Measurements from ENCODE around the gene MAMLD1. TPM values are rescaled to one million over a fixed set of nuclear protein-coding genes. Genes with fewer than 3 reads are reported as not detected.

The MAMLD1 gene
- total and polyA plus RNA-seq, 2 of the 8 experiments (the other 6 are each of a cell fraction or from before 2014, with no cell fraction given): 0.09 to 0.26 TPM

- no peak overlapping the region for H3K27ac ChIP-seq (ENCODE audit: low read depth, low read length)
- no peak overlapping the region for H2BK120ac ChIP-seq (replicated peaks; ENCODE audit: low read depth, low read length)
- H4K20me1 ChIP-seq (replicated peaks in 1 of 2; ENCODE audit: control insufficient read depth in 1 of 2, insufficient read depth in 2 of 2, low read length in 2 of 2): no peaks in the 10 kb centered on the region
- DNase-seq (ENCODE audit: low read depth in 1 of 2, low spot score in 2 of 2) (no peak), FAIRE-seq (no peak)
- H3K27me3 ChIP-seq (replicated peaks in 1 of 4; ENCODE audit: control insufficient read depth in 3 of 4, extremely low read depth in 1 of 4, insufficient read depth in 3 of 4, low read length in 3 of 4): no peaks in the 10 kb centered on the region
- no peak overlapping the region for H2BK15ac ChIP-seq (ENCODE audit: low read length)
- POLR2A ChIA-PET (ENCODE audit: partially characterized antibody): no interaction called here
- H3K4me3 ChIP-seq (ENCODE audit: extremely low read depth in 1 of 4, insufficient read depth in 2 of 4, low read depth in 3 of 4, low read length in 4 of 4): no peak overlapping the region
- TF ChIP-seq USF2 (IDR thresholded peaks at IDR 0.05; ENCODE audit: low read length) (no peak), PHF8 (conservative IDR thresholded peaks at IDR 0.05; ENCODE audit: low read depth, low read length) (no peak), E2F6 (IDR thresholded peaks at IDR 0.05) (no peak), MAX (IDR thresholded peaks at IDR 0.05) (no peak), HDAC6 (IDR thresholded peaks at IDR 0.05; ENCODE audit: low read depth, low read length) (no peak), SRF (IDR thresholded peaks at IDR 0.05; ENCODE audit: low read depth, low read length) (no peak), RAD21 (IDR thresholded peaks at IDR 0.05 in 1 of 2, conservative IDR thresholded peaks at IDR 0.05 in 1 of 2; ENCODE audit: low read depth in 2 of 2, low read length in 2 of 2) (no peak), FOSL1 (IDR thresholded peaks at IDR 0.05; ENCODE audit: insufficient read depth, low read depth, low read length) (no peak), RFX5 (IDR thresholded peaks at IDR 0.05; ENCODE audit: borderline replicate concordance, low read depth, low read length) (no peak), POLR2AphosphoS5 (IDR thresholded peaks at IDR 0.05; ENCODE audit: low read depth, low read length) (no peak), CHD1 (IDR thresholded peaks at IDR 0.05; ENCODE audit: low read depth, low read length) (no peak)
- H2BK20ac ChIP-seq (ENCODE audit: low read length): no peak overlapping the region
- no peaks in the 10 kb centered on the region for H3K79me2 ChIP-seq (ENCODE audit: control insufficient read depth in 1 of 2, insufficient read depth in 2 of 2, low read length in 2 of 2)
- 90% methylated on average over 3 of the region's 3 CpGs; no CpG with 5 or more reads in 1 of the 2 experiments for WGBS, 2 experiments (ENCODE audit: extremely low coverage in 1 of 2, insufficient coverage in 1 of 2, insufficient read length in 1 of 2, insufficient replicate concordance in 2 of 2, low coverage in 1 of 2, low lambda C conversion rate in 2 of 2, missing lambda C conversion rate in 1 of 2)
- no peak overlapping the region for H3K56ac ChIP-seq (replicated peaks; ENCODE audit: insufficient read length, low read depth, low read length)
- H3K23ac ChIP-seq (ENCODE audit: insufficient read length): no peak overlapping the region
- H3K18ac ChIP-seq (ENCODE audit: extremely low read depth, low read length): no peak overlapping the region
- no peak overlapping the region for H2AK5ac ChIP-seq (ENCODE audit: low read depth, low read length)
- no peaks in the 10 kb centered on the region for H3K9me3 ChIP-seq (ENCODE audit: insufficient read depth in 2 of 2, low read depth in 1 of 2, low read length in 1 of 2)
- no peak overlapping the region for H3K14ac ChIP-seq (ENCODE audit: insufficient read length)
- no peak overlapping the region; the same call in 1 of the 2 replicates for H4K8ac ChIP-seq (ENCODE audit: extremely low read depth, insufficient read depth, low read length)
- H3K79me1 ChIP-seq (ENCODE audit: low read depth, low read length): no peaks in the 10 kb centered on the region
- no peaks in the 10 kb centered on the region for H3K4me1 ChIP-seq (replicated peaks in 1 of 4; ENCODE audit: control insufficient read depth in 3 of 4, insufficient read depth in 4 of 4, low read length in 3 of 4)
- no peak overlapping the region for H3K4me2 ChIP-seq (ENCODE audit: insufficient read depth in 1 of 2, low read depth in 2 of 2, low read length in 2 of 2)
- no peak overlapping the region for H4K5ac ChIP-seq (ENCODE audit: insufficient read length, low read depth, low read length)
- H2BK5ac ChIP-seq (ENCODE audit: low read depth, low read length): no peak overlapping the region
- CTCF ChIA-PET (ENCODE audit: partially characterized antibody): no interaction called here
- H3K23me2 ChIP-seq (ENCODE audit: low read depth, low read length): no peaks in the 10 kb centered on the region
- H3K36me3 ChIP-seq (ENCODE audit: control insufficient read depth in 2 of 4, insufficient read depth in 4 of 4, low read length in 3 of 4): no peaks in the 10 kb centered on the region
- no peak overlapping the region for H2AFZ ChIP-seq (ENCODE audit: low read length)
- H4K91ac ChIP-seq (replicated peaks; ENCODE audit: insufficient read length, low read length): no peak overlapping the region
- H3K9ac ChIP-seq (replicated peaks in 1 of 4; ENCODE audit: extremely low read depth in 1 of 4, low read depth in 3 of 4, low read length in 3 of 4): no peak overlapping the region
- no peak overlapping the region for H2BK12ac ChIP-seq (ENCODE audit: low read depth, low read length)
- no peak overlapping the region for H3K4ac ChIP-seq (replicated peaks; ENCODE audit: insufficient read length, low read depth, low read length)
Observed at GRCh38 chrX:150314186-150314585, 48.9 kb upstream of the MAMLD1 start.
